RCC 7860 (cell line): Measurements from ENCODE around the gene PCDHGA2.
A peak's percentile ranks its signal among the peaks of the same experiment; 100 is the strongest.
"Not testable (repeated sequence)": the region's sequence is repeated elsewhere in the genome, so short reads cannot be mapped to it uniquely, and the experiment has no call there.

Experiments
- DNase-seq: peaks from one replicate; pipeline ENCODE4 v3.0.0-alpha.2; 2015; ENCODE audit warnings: low spot score
- FAIRE-seq: peaks from 2 replicates; lab custom pipeline; 2012; peaks lifted over from hg19 to GRCh38; lab: Jason Lieb, UNC

The PCDHGA2 gene

DNA sequence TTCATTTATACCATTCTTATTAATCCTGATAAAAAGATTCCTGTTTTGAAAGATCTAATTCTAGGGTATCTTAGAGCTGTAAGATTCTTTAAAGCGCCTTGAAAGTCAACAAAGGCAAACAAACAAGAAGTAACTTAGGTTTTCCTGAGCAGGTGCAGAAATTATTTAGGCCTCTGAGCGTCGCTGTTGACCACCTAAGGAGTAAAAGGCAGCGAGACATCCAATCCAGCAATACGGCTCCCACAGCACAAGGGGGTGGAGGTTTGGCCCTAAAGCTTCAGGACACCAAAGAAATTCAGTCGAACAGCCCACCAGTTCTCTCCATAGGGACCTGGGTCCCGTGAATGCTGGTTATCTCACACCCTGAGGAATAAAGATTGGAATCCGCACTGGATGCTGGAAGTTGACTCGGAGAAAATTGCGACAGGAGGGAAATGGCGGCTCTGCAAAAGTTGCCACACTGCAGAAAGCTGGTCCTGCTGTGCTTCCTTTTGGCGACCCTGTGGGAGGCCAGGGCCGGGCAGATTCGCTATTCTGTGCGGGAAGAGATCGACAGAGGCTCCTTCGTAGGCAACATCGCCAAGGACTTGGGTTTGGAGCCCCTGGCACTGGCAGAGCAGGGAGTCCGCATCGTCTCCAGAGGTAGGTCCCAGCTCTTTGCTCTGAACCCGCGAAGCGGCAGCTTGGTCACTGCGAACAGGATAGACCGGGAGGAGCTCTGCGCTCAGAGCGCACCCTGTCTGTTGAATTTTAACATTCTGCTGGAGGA, at the start of gene PCDHGA2:
Gene PCDHGA2 (plus strand): TSS at position 223 of the 769 bp plus-strand sequence.
- DNase-seq (no peak), FAIRE-seq (no peak)

DNA sequence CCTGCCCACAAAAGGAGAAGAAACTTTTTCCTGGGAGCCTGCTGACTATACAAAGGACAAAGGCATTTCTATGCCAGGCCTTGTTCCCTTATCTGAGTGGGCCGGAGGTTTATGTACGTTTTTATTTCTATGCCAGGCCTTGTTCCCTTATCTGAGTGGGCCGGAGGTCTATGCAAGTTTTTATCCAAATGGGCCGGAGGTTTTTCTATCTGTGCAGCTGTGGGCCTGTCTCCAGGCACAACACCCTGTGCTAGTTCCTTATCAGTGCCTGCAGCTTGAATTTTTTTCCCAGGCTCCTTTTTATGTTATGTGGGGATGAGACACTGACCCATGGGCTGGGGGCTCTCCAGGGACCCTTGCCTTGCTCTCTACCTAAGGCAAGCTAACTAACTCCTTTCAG, 40.2 kb upstream of the PCDHGA2 start:
- no peak for FAIRE-seq

DNA sequence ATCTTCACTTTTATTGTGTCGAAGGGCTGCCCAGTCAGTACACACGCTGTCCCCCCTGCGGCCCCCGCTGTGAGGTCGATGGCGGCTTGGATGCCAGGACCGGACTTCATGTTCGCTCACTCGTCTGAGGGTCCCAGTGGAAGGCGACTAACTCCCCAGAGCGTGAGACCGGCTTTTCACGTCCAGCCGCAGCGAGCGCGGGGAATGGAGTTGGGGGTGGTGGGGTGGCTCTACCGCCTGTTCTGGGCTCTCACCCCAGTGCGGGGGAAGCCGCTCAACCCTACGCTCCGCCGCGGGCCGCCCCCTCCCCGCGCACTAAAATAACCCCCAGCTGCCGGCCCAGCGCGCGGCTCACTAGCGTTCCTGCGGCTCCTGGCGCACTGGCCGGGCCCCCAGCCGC, 34.8 kb upstream of the PCDHGA2 start, which contains the start of gene SLC25A2:
Gene SLC25A2 (minus strand): TSS at position 294 of the 400 bp plus-strand sequence. CDS start 184 bp downstream, at position 110.
- DNase-seq: no peak
- FAIRE-seq: no peak

More for the DNA sequence above, 40.2 kb upstream of the PCDHGA2 start:
- DNase-seq: no peak

DNA sequence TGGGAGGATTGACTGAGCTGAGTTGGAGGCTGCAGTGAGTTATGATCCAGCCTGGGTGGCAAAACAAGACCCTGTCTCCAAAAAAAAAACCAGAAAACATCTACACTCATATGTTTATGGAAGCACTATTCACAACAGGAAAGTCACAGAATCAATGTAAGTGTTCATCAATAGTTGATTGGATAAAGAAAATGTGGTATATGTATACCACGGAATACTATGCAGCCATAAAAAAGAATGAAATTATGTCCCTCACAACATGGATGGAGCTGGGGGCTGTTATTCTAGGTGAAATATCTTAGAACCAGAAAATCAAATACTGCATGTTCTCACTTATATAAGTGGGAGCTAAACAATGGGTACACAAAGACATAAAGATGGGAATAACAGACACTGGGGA, 31.9 kb upstream of the PCDHGA2 start:
- no peak for FAIRE-seq
- DNase-seq: no peak

DNA sequence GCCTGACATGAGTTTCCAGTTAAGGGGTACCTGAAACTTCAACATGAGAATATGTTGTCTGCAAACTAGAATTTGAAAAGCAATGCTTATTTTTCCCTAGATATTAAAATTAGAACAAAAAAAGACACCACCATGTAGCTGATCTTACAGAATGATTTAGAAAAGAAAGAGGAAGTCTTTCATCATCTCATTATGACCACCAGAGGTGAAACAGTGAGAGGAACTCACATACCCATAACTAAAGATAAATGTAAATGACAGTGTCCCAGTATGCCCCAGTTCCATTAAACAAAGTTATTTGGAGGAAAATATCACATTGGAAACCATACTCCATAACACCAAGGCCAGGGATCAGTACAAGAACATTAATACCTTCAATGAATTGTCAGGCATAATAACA, 24.8 kb upstream of the PCDHGA2 start:
- DNase-seq (no peak), FAIRE-seq (no peak)

DNA sequence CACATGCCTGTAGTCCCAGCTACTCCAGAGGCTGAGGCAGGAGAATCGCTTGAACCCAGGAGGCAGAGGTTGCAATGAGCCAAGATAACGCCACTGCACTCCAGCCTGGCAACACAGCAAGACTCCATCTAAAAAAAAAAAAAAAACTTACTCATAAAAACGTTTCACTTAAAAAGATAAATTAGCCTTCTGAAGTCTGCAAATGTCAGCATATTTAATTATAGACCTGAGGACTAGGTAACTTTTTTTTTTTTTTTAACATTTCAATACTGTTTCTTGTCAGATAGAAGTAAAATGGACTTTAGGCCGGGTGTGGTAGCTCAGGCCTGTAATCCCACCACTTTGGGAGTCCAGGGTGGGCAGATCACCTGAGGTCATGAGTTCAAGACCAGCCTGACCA, 21.6 kb upstream of the PCDHGA2 start:
- not testable (repeated sequence) for DNase-seq, FAIRE-seq

DNA sequence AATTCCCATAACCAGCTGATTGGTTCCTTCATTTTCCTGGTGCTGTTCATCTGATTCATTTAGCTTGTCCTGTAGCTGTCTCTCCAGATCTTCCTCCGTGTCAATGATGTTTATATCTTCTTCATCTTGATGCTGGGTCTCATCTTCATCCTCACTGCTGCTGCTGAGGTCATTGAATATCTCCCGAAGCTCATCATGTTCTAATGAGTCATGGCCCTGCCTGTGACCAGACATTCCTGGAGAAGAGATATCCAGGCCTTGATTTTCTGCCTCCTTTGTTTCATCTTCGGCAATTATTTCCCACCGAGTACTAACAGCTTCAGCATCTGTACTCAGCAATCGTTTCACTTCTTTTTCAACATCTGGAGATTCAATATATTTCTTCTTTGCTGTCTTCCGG, 19.4 kb upstream of the PCDHGA2 start:
- FAIRE-seq (no peak), DNase-seq (no peak)

DNA sequence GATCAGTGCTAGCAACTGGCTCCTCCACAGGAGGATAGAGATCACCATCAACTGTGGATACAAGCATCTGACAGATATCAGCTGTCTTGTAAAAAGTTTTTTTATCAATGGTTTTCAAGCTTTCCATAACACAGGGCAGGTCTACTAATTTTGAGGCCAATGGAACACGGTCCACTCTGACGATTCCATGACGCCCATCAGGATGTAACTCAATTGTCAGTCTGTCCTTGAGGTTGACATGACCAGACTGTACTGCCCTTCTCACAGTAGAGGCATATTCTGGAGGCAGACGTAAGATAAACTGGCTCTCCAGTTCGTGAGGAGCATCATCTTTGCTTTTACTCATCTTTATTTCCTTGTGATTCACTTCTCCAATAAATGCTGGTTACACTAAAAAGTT, 18.9 kb upstream of the PCDHGA2 start:
- no peak for DNase-seq
- no peak for FAIRE-seq

DNA sequence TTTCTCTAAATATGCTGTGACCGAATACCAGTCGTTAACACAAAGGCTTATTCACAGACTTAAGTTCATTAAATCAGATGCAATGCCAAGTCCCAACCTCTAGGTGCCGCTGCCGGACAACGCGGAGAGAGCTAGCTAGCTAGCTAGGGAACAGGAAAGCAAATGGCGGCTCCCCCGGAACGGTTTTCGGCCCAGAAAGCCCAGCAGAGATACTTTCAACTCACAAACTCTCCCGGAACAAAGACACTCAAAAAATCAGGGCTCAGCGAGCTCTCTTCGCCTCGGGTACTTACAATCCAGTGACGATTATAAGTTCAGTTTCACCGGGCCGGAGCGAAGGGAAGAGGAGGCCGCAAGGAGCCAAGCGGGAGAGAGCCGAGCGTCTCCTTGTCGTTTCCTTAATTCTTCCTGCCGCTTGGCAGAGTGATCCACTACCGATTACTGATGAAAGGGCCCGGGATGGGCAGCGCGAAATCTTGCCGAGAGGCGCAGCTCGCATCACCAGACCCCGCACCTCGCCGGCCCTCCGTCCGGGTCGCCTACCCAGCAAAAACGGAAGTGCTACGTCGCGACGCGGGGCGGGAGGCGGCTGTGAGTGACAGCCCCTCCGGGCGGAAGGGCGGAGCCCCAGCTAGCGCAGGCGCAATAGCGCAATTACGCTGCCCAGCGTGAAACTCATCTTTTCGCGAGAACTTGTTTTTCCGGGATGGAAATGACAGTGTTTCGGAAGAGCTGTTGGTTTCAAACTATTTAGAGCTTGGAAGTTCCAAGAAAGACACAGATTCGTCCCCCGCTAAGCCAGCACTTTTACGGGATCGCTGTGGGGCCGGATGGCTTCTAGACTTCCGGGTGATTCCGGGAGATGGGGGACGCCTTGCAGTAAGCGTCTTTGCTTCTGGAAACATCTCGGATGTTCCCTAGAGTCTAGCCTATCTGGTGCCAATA, 18.1 kb upstream of the PCDHGA2 start, which contains the start of gene TAF7:
Gene TAF7 (minus strand): TSS at position 560 of the 945 bp plus-strand sequence. CDS start 740 bp downstream, outside the sequence.
- FAIRE-seq: peak; percentile 72
- peak; percentile 84 for DNase-seq

DNA sequence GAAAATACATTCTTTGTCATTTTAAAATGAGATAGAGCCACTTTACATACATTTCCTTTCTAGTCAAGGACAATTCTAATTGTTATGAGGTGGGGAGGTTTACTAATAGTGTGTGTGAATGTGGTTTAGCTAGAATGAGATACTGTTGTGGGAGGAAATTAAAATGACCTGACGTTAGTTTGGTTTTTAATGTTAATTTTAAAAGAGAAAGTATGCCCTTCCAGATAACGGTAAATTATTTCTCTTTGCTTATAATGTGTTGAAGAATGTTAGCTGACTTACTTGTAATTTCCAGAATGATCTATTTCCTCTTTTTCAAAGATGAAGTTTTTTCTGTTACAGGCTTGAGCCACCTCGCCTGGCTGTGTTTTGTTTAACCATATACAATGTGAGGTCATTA, 16.3 kb upstream of the PCDHGA2 start:
- DNase-seq: no peak
- FAIRE-seq: no peak

DNA sequence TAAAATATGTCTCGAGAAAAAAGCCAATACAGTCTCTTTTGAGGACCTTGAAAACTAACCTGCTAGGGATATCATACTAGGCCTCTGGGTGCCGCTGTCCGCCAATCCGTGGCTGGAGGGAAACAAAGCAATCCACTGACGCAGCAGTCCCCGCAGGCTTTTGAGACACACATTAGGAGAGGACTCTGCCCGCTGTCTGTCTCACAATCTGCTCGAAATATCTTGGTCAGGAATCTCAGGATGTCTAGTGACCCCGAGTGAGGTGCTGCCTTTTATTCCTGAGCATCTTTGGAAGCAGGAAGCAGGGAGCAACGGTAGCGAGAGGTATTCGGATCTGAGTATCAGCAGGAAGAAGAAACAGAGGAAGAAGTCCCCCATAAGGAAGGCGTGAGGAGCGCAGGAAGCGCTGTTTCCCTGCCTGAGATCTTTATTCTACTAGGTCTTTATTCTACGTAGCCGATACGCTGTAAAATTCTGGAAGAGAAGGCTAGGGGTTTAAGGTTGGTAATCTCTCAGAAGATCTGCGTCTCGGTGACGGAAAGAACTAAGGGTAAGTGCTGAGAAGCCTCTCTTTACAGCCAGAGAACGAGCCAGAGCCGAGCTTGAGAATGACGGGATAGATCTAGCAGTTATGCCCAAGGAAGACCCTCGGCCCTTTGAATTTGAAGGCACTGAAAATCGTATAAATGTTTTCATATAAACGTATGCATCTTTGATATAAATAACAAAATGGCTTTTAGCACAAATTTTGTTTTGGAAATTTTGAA, 12.3 kb upstream of the PCDHGA2 start:
- FAIRE-seq (no peak), DNase-seq (no peak)

DNA sequence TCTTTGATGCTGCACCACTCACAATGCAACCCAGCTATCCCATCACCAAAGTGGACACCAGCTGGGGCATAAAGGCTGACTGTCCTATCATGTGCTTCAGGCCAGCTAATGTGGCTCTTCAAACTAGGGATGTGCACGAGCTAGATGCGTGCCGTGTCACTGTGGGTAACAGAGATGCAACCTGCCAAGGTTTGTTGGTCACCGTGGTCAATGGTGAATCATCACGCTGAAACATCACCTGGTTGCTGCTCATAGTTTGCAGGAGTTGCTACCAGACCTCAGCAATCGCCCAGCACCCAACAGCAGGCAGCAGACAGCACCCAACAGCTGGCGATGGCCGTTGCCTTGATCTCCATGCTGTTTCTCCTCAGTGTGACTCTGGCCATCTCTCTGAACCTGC, 10.3 kb upstream of the PCDHGA2 start:
- FAIRE-seq (no peak), DNase-seq (no peak)

DNA sequence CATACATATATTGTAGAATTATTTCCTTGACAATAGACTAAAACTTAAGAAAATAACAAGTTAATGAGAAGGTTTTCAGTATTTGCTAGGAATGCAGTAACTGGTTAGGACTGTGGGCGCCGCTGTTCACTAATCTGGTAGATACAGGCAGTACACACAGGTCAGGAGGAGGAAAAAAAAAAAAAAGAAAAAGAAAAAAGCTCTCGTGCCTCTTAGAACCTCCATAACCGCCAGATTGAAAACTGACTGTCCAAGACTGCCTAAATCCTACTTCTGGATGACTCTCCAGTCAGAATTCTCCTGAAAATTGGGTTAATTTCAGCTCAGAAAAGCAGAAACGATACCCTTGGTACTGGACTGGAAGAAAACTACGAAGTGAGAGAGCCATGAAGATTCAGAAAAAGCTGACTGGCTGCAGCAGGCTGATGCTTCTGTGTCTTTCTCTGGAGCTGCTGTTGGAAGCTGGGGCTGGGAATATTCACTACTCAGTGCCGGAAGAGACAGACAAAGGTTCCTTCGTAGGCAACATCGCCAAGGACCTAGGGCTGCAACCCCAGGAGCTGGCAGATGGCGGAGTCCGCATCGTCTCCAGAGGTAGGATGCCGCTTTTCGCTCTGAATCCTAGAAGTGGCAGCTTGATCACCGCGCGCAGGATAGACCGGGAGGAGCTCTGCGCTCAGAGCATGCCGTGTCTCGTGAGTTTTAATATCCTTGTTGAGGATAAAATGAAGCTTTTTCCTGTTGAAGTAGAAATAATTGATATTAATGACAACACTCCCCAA, 8.1 kb upstream of the PCDHGA2 start, which contains the start of gene PCDHGA1:
Gene PCDHGA1 (plus strand): TSS at position 216 of the 782 bp plus-strand sequence.
- DNase-seq (no peak), FAIRE-seq (no peak)

DNA sequence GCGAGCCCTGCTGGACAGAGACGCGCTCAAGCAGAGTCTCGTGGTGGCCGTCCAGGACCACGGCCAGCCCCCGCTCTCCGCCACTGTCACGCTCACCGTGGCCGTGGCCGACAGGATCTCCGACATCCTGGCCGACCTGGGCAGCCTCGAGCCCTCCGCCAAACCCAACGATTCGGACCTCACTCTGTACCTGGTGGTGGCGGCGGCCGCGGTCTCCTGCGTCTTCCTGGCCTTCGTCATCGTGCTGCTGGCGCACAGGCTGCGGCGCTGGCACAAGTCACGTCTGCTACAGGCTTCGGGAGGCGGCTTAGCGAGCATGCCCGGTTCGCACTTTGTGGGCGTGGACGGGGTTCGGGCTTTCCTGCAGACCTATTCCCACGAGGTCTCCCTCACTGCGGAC, 6.0 kb upstream of the PCDHGA2 start:
- DNase-seq, FAIRE-seq: not testable (repeated sequence)

DNA sequence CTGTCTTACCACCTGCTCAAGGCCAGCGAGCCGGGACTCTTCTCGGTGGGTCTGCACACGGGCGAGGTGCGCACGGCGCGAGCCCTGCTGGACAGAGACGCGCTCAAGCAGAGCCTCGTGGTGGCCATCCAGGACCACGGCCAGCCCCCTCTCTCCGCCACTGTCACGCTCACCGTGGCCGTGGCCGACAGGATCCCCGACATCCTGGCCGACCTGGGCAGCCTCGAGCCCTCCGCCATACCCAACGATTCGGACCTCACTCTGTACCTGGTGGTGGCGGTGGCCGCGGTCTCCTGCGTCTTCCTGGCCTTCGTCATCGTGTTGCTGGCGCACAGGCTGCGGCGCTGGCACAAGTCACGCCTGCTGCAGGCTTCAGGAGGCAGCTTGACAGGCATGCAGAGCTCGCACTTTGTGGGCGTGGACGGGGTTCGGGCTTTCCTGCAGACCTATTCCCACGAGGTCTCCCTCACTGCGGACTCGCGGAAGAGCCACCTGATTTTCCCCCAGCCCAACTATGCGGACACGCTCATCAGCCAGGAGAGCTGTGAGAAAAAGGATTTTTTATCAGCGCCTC, 2.3 kb downstream of the PCDHGA2 start:
- DNase-seq, FAIRE-seq: not testable (repeated sequence)

DNA sequence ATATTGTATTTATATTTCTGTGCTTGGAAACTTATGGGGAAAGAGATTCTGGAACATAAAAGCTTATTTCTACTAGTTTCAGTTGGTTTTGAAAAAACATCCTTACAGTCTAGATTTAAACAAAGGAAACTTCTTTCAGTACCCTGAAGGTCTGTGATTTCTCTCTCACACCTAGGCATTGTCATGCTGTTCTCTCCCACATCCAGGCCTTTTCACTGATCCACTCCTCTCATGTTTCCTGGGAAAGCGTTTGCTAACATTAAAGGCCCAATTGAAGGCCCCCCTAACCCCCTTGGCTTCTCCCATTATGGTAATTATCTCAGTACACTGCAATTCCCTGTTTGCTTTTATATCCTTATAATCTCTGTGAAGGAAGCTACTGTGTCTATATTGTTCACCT, 4.2 kb downstream of the PCDHGA2 start:
- FAIRE-seq: no peak
- no peak for DNase-seq

DNA sequence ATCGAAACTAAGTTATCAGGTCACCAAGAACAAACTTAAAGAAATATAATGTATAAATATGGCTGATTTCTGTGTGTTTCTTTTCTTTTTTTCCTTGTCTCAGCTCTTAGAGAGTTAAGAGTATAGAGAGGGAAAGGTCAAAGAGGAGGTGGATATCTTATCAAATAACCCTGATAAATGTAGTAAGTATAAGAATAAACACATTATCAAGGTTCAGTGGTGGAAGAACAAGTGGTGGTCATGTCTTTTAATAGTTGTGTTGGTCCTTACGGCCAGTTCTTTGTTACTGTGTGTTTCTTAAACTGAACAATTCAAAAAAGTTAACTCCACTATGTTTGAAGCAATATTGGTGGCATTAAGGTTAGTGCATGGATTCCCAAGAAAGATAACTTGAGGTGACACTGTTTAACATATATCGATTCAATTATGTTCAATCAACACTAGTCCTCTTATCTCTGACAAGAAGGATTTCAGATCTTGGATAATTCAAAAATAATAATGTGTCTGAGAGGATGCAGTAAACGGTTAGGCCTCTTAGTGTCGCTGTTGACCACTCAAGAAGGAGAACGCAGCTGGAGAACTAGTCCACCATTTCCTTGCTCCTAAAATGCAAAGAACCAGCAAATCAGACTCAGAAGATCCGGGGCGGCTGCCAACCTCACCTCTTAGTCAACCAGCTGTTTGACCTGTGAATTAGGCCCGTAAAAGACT, 4.8 kb downstream of the PCDHGA2 start, which contains the start of gene PCDHGA3:
Gene PCDHGA3 (plus strand): TSS at position 588 of the 711 bp plus-strand sequence. CDS start 205 bp downstream, outside the sequence.
- DNase-seq (no peak), FAIRE-seq (no peak)

DNA sequence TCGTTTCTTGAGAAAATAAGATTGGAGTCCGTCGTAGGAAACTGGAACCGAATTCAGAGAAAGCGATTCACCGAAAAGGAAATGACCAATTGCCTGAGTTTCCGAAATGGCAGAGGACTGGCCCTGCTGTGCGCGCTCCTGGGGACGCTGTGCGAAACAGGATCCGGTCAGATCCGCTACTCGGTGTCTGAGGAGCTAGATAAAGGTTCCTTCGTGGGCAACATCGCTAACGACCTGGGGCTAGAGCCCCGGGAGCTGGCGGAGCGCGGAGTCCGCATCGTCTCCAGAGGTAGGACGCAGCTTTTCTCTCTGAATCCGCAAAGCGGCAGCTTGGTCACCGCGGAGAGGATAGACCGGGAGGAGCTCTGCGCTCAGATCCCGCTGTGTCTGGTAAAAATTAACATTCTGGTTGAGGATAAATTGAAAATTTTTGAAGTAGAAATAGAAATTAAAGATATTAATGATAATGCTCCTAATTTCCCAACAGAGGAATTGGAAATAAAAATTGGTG, 5.4 kb downstream of the PCDHGA2 start:
- no peak for DNase-seq

More for the DNA sequence above, 5.4 kb downstream of the PCDHGA2 start:
- FAIRE-seq: no peak
